Nephron (organoid): ENCODE data around the gene KSR2.

Experiments
- H3K27ac Mint-ChIP-seq, 3 experiments: 2 replicates each; pipeline ENCODE4 v1.8.0; 2020; ENCODE audit warnings: mixed read lengths in 3 of 3, mild to moderate bottlenecking in 2 of 3, moderate library complexity in 1 of 3
- H3K27me3 Mint-ChIP-seq: 2 replicates; pipeline ENCODE4 v1.8.0; 2021; ENCODE audit warnings: low read depth, mild to moderate bottlenecking, moderate library complexity, mixed read lengths
- H3K36me3 Mint-ChIP-seq: 2 replicates; pipeline ENCODE4 v1.8.0; 2020; ENCODE audit warnings: low read depth, mixed read lengths
- H3K4me1 Mint-ChIP-seq: 2 replicates; pipeline ENCODE4 v1.8.0; 2020; ENCODE audit warnings: mixed read lengths
- H3K4me3 Mint-ChIP-seq, 3 experiments: 2 replicates each; pipeline ENCODE4 v1.8.0; 2020; ENCODE audit warnings: mild to moderate bottlenecking in 3 of 3, mixed read lengths in 3 of 3, moderate library complexity in 2 of 3
- H3K9me3 Mint-ChIP-seq: 2 replicates; pipeline ENCODE4 v1.8.0; 2020; ENCODE audit warnings: mixed read lengths
- TF ChIP-seq, protein P1 (sequence below), 3 experiments: fragments of 200-600 bp; sonication (generic); IDR thresholded peaks; one replicate each; pipeline ENCODE4 v1.5.0; 2021; ENCODE audit warnings: antibody characterized with exemption in 3 of 3; ENCODE audit not compliant: unreplicated experiment in 3 of 3

KSR2 gene

GRCh38 chr12:117497407-117497806 is 471.4 kb downstream of the KSR2 start:
- H3K27ac Mint-ChIP-seq, result peak overlapping the region in 2 of 3 experiments; percentile 34 to 38
- no peak overlapping the region for H3K4me3 Mint-ChIP-seq
- H3K9me3 Mint-ChIP-seq, result peaks cover 9% of the 10 kb centered on the region
- H3K4me1 Mint-ChIP-seq, result peaks cover 65% of the 10 kb centered on the region
- TF ChIP-seq, protein P1, sequence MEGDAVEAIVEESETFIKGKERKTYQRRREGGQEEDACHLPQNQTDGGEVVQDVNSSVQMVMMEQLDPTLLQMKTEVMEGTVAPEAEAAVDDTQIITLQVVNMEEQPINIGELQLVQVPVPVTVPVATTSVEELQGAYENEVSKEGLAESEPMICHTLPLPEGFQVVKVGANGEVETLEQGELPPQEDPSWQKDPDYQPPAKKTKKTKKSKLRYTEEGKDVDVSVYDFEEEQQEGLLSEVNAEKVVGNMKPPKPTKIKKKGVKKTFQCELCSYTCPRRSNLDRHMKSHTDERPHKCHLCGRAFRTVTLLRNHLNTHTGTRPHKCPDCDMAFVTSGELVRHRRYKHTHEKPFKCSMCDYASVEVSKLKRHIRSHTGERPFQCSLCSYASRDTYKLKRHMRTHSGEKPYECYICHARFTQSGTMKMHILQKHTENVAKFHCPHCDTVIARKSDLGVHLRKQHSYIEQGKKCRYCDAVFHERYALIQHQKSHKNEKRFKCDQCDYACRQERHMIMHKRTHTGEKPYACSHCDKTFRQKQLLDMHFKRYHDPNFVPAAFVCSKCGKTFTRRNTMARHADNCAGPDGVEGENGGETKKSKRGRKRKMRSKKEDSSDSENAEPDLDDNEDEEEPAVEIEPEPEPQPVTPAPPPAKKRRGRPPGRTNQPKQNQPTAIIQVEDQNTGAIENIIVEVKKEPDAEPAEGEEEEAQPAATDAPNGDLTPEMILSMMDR (IDR thresholded peaks at IDR 0.05; ENCODE audit: unreplicated experiment in 3 of 3), result no peak
- no peaks in the 10 kb centered on the region for H3K36me3 Mint-ChIP-seq
- peaks cover 26% of the 10 kb centered on the region for H3K27me3 Mint-ChIP-seq

DNA sequence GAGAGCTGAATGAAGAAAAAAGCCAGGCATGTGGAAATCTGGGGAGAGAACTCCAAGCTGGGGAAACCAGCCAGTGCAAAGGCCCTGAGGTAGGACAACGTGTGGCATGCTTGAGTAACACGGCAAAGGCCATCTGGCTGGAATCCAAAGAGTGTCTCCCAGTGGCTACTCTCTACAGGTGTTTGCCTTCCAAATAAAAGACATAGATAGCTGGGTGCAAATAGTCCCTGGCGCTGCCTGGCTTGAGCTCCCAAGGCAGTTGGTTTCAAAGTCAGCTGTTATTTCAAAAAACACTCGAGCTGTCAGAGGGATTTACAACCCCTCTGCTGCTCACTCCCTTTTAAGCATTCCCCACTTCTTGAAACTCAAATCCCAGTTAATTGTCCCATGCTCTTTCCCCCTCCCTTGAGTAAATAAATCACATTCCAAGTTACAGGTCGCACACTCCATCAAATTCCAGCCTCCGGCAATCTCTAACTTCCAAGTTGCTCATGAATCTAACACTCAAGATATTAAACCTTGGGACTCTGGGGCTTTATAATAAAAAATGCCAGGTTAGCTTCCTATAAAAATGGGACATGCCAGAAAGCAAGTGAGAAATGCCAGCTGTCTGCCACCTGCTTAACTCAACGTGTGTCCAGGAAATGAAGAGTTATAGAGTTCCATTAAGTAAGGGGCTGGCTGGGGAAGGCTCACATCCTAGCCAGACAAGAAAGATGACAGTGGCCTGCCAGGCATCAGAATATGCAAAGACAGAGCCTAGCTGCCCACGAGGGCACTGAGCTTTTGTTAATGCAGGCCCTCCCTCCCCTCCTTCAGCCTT is 473.7 kb downstream of the KSR2 start:
- H3K27ac Mint-ChIP-seq, result peak overlapping the region in 2 of 3 experiments; percentile 31 to 71
- H3K4me3 Mint-ChIP-seq, result no peak overlapping the region
- peaks cover 30% of the 10 kb centered on the region for H3K27me3 Mint-ChIP-seq
- TF ChIP-seq, protein P1 (IDR thresholded peaks at IDR 0.05; ENCODE audit: unreplicated experiment in 3 of 3), result no peak
- H3K9me3 Mint-ChIP-seq, result peaks cover 9% of the 10 kb centered on the region
- peaks cover 49% of the 10 kb centered on the region for H3K4me1 Mint-ChIP-seq
- no peaks in the 10 kb centered on the region for H3K36me3 Mint-ChIP-seq

GRCh38 chr12:117491711-117492110 is 477.1 kb downstream of the KSR2 start:
- peaks cover 31% of the 10 kb centered on the region for H3K4me1 Mint-ChIP-seq
- peaks cover 9% of the 10 kb centered on the region for H3K9me3 Mint-ChIP-seq
- H3K4me3 Mint-ChIP-seq, result no peak overlapping the region
- no peaks in the 10 kb centered on the region for H3K36me3 Mint-ChIP-seq
- TF ChIP-seq, protein P1 (IDR thresholded peaks at IDR 0.05; ENCODE audit: unreplicated experiment in 3 of 3), result no peak
- peaks cover 34% of the 10 kb centered on the region for H3K27me3 Mint-ChIP-seq
- no peak overlapping the region for H3K27ac Mint-ChIP-seq

GRCh38 chr12:117490130-117490529 is 478.7 kb downstream of the KSR2 start:
- TF ChIP-seq, protein P1 (IDR thresholded peaks at IDR 0.05; ENCODE audit: unreplicated experiment in 3 of 3), result no peak
- Mint-ChIP-seq H3K36me3 (no peaks in the 10 kb centered on the region), H3K4me1 (peaks cover 18% of the 10 kb centered on the region), H3K4me3 (no peak overlapping the region), H3K9me3 (peaks cover 8% of the 10 kb centered on the region), H3K27me3 (peaks cover 38% of the 10 kb centered on the region), H3K27ac (no peak overlapping the region)

GRCh38 chr12:117489671-117490070 is 479.1 kb downstream of the KSR2 start:
- H3K27ac Mint-ChIP-seq, result no peak overlapping the region
- no peak overlapping the region for H3K4me3 Mint-ChIP-seq
- H3K4me1 Mint-ChIP-seq, result peaks cover 15% of the 10 kb centered on the region
- no peaks in the 10 kb centered on the region for H3K36me3 Mint-ChIP-seq
- H3K27me3 Mint-ChIP-seq, result peaks cover 40% of the 10 kb centered on the region
- TF ChIP-seq, protein P1 (IDR thresholded peaks at IDR 0.05; ENCODE audit: unreplicated experiment in 3 of 3), result no peak
- H3K9me3 Mint-ChIP-seq, result peaks cover 6% of the 10 kb centered on the region
